Measurements from ENCODE around the gene RPSA.
"Not testable (repeated sequence)": the region's sequence is repeated elsewhere in the genome, so short reads cannot be mapped to it uniquely, and the experiment has no call there.

The RPSA gene

GRCh38 chr3:39406368-39407258 is at the start of gene RPSA:
Gene RPSA, plus strand, starts transcription at chr3:39406720. Its CDS starts 934 bp downstream, at chr3:39407654.
- DNase-seq = peak; percentile 96

GRCh38 chr3:39358333-39358732 is 48.2 kb upstream of the RPSA start:
- no peak for DNase-seq

- DNase-seq = peak; percentile 57
Observed at GRCh38 chr3:39361252-39361927, 45.1 kb upstream of the RPSA start.

GRCh38 chr3:39362192-39362591 is 44.3 kb upstream of the RPSA start:
- DNase-seq = no peak

GRCh38 chr3:39362812-39363211 is 43.7 kb upstream of the RPSA start:
- DNase-seq = no peak

GRCh38 chr3:39370450-39370849 is 36.1 kb upstream of the RPSA start:
- not testable (repeated sequence) for DNase-seq

GRCh38 chr3:39372833-39373232 is 33.7 kb upstream of the RPSA start:
- no peak for DNase-seq

- no peak for DNase-seq
Observed at GRCh38 chr3:39376959-39377634, 29.4 kb upstream of the RPSA start.

- no peak for DNase-seq
Observed at GRCh38 chr3:39378088-39378487, 28.4 kb upstream of the RPSA start.

- no peak for DNase-seq
Observed at GRCh38 chr3:39378957-39379777, 27.4 kb upstream of the RPSA start.

- DNase-seq = no peak
Observed at GRCh38 chr3:39379778-39380155, 26.8 kb upstream of the RPSA start.

- no peak for DNase-seq
Observed at GRCh38 chr3:39381432-39381831, 25.1 kb upstream of the RPSA start.

GRCh38 chr3:39383045-39383880 is 23.3 kb upstream of the RPSA start, which contains the start of gene SLC25A38:
Gene SLC25A38, plus strand, starts transcription at chr3:39383370. Its CDS starts 355 bp downstream, at chr3:39383725.
- DNase-seq = no peak

- DNase-seq = no peak
Observed at GRCh38 chr3:39383881-39384664, 22.4 kb upstream of the RPSA start.

GRCh38 chr3:39384665-39385000 is 21.9 kb upstream of the RPSA start:
- DNase-seq = no peak

GRCh38 chr3:39385456-39386090 is 20.9 kb upstream of the RPSA start:
- no peak for DNase-seq

- no peak for DNase-seq
Observed at GRCh38 chr3:39386318-39386717, 20.2 kb upstream of the RPSA start.

- no peak for DNase-seq
Observed at GRCh38 chr3:39387411-39387975, 19.0 kb upstream of the RPSA start.

GRCh38 chr3:39388153-39388552 is 18.4 kb upstream of the RPSA start:
- no peak for DNase-seq

GRCh38 chr3:39388741-39389248 is 17.7 kb upstream of the RPSA start:
- DNase-seq = no peak
